Thyroid gland (tissue), 4 donors: Measurements from ENCODE around the gene MAX. TPM values are rescaled to one million over a fixed set of nuclear protein-coding genes. Genes with fewer than 3 reads are reported as not detected.

ENCODE experiments used
- DNase-seq, 2 donors: peaks; one replicate each; pipeline ENCODE4 v3.0.0-alpha.2; 2019
- H3K27ac ChIP-seq, 3 donors: fragments of 200-600 bp; sonication (generic); 1 replicate in 2 of 3; 2 replicates in 1 of 3; pipeline ENCODE4 v1.5.1; 2016 to 2019; ENCODE audit warnings: mild to moderate bottlenecking in 1 of 3, moderate library complexity in 1 of 3
- H3K27me3 ChIP-seq: fragments of 200-600 bp; sonication (generic); one replicate; pipeline ENCODE4 v1.5.1; 2019
- H3K36me3 ChIP-seq, 2 donors: fragments of 200-600 bp; sonication (generic); one replicate each; pipeline ENCODE4 v1.5.1; 2016 to 2019
- H3K4me1 ChIP-seq, 2 donors: fragments of 200-600 bp; sonication (generic); one replicate each; pipeline ENCODE4 v1.5.1; 2017 to 2019
- H3K4me3 ChIP-seq, 3 donors: fragments of 200-600 bp; sonication (generic); replicated peaks in 1 of 3; 1 replicate in 2 of 3; 2 replicates in 1 of 3; pipeline ENCODE4 v1.5.1; 2016; ENCODE audit warnings: mild to moderate bottlenecking in 1 of 3
- H3K9me3 ChIP-seq: fragments of 200-600 bp; sonication (generic); one replicate; pipeline ENCODE4 v1.5.1; 2017
- POLR2A ChIP-seq, 2 donors: fragments of 450-650 bp; IDR thresholded peaks; one replicate each; pipeline ENCODE4 v1.6.1; 2017; ENCODE audit warnings: antibody characterized with exemption in 2 of 2, mild to moderate bottlenecking in 2 of 2, moderate library complexity in 1 of 2
- WGBS, 2 donors: methylation state at CpG; one replicate each; pipeline ENCODE4 v1.1.5; 2017; 5-methylcytosine and 5-hydroxymethylcytosine counted together
- intact Hi-C: fragments of 100-400 bp; cut with DNase I; formaldehyde crosslinking; loops from one replicate; pipeline ENCODE4 v1.15.1; 2023
- total RNA-seq, 4 donors: library from RNA; depleted of rRNA; stranded (reverse); fragments of >200 nt; gene quantifications; one replicate each; pipeline ENCODE4 v1.2.3, GENCODE V29; 2016
- TF ChIP-seq, protein P1 (sequence below), 6 experiments: fragments of 200-600 bp in 3 of 6; fragments of 450-650 bp in 3 of 6; sonication (generic) in 3 of 6; IDR thresholded peaks; one replicate each; pipeline ENCODE4 v1.5.1; 2016 to 2019; ENCODE audit warnings: antibody characterized with exemption in 6 of 6, mild to moderate bottlenecking in 2 of 6, inconsistent platforms in 1 of 6, moderate library complexity in 1 of 6

The MAX gene
- total RNA-seq, 4 donors from 2014 or later: 56.7 to 71.4 (median 63.3) TPM

- DNase-seq: no peak
- 79 to 85% methylated on average over 9 of the region's 9 CpGs for WGBS, 2 donors
- TF ChIP-seq, protein P1, sequence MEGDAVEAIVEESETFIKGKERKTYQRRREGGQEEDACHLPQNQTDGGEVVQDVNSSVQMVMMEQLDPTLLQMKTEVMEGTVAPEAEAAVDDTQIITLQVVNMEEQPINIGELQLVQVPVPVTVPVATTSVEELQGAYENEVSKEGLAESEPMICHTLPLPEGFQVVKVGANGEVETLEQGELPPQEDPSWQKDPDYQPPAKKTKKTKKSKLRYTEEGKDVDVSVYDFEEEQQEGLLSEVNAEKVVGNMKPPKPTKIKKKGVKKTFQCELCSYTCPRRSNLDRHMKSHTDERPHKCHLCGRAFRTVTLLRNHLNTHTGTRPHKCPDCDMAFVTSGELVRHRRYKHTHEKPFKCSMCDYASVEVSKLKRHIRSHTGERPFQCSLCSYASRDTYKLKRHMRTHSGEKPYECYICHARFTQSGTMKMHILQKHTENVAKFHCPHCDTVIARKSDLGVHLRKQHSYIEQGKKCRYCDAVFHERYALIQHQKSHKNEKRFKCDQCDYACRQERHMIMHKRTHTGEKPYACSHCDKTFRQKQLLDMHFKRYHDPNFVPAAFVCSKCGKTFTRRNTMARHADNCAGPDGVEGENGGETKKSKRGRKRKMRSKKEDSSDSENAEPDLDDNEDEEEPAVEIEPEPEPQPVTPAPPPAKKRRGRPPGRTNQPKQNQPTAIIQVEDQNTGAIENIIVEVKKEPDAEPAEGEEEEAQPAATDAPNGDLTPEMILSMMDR (IDR thresholded peaks at IDR 0.05): no peak
- no peak for TF ChIP-seq POLR2A (IDR thresholded peaks at IDR 0.05)
- Histone ChIP-seq H3K4me1 (no peaks in the 10 kb centered on the region), H3K9me3 (no peaks in the 10 kb centered on the region), H3K36me3 (peaks cover 6 to 20% of the 10 kb centered on the region in 2 donors), H3K27me3 (no peaks in the 10 kb centered on the region), H3K27ac (no peak overlapping the region), H3K4me3 (no peak overlapping the region)
- intact Hi-C loops: no loop called here
Measured at GRCh38 chr14:65044596-65044959, 57.7 kb downstream of the MAX start.

DNA sequence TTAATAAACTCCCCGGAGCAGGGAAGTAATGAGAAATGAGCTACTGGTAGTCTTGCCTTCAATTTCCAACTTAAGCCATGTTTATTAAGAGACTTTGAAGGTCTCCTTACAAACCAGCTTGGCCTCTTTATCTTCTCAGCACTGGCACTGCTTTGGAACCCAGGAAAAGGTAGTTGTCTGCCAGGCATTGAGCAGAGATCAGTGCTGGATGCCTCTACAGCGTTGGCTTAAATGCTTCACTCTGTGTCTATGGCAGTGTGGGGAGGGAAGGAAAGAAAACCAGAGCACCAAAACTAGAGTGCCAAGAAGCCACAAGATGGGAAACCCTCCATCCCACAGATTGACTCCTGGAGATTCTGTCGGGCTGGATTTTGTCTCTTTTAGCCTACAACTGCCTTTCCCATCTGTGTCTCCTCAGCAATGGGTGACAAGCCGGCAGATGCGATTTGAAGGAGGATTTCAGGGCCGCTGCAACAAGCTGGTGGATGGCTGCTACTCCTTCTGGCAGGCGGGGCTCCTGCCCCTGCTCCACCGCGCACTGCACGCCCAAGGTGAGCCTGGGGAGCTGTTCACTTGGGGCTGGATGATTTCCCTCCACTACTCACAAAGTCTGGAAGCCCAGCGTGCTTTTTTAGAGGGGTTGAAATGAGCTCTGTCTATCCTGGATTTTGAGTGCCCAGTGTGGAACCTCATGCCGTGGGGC lies 58.3 kb downstream of the MAX start:
- DNase-seq: no peak
- no peaks in the 10 kb centered on the region for H3K27me3 ChIP-seq
- H3K36me3 ChIP-seq: peaks cover 6 to 20% of the 10 kb centered on the region in 2 donors
- H3K4me3 ChIP-seq: no peak overlapping the region
- no peak for TF ChIP-seq POLR2A (IDR thresholded peaks at IDR 0.05)
- TF ChIP-seq, protein P1 (IDR thresholded peaks at IDR 0.05): no peak
- no peaks in the 10 kb centered on the region for H3K9me3 ChIP-seq
- 90 to 95% methylated on average over 9 to 12 of the region's 12 CpGs for WGBS, 2 donors
- intact Hi-C loops: no loop called here
- no peak overlapping the region for H3K27ac ChIP-seq
- no peaks in the 10 kb centered on the region for H3K4me1 ChIP-seq

- 85 to 91% methylated on average over 8 of the region's 8 CpGs for WGBS, 2 donors
- intact Hi-C loops: no loop called here
- TF ChIP-seq, protein P1 (IDR thresholded peaks at IDR 0.05): no peak
- TF ChIP-seq POLR2A (IDR thresholded peaks at IDR 0.05): no peak
- Histone ChIP-seq H3K36me3 (peaks cover 6 to 20% of the 10 kb centered on the region in 2 donors), H3K4me3 (no peak overlapping the region), H3K27me3 (no peaks in the 10 kb centered on the region), H3K27ac (no peak overlapping the region), H3K4me1 (no peaks in the 10 kb centered on the region), H3K9me3 (no peaks in the 10 kb centered on the region)
- DNase-seq: no peak
Measured at GRCh38 chr14:65042731-65043372, 59.5 kb downstream of the MAX start.

DNA sequence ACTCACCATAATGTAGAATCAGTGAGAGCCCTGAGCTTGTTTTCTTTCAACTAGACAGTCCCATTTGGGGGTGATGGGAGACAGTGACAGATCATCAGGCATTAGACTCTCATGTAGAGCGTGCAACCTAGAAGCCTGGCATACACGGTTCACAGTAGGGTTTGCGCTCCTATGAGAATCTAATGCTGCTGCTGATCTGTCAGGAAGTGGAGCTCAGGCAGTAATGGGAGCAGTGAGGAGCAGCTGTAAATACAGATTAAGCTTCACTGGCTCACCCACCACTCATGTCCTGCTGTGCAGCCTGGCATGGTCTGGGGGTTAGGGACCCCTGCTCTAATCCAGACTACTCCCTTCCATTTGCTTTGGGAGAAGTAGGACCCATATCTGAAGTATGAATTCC lies 60.0 kb downstream of the MAX start:
- peaks cover 6 to 20% of the 10 kb centered on the region in 2 donors for H3K36me3 ChIP-seq
- TF ChIP-seq, protein P1 (IDR thresholded peaks at IDR 0.05): no peak
- TF ChIP-seq POLR2A (IDR thresholded peaks at IDR 0.05): no peak
- intact Hi-C loops: no loop called here
- no peaks in the 10 kb centered on the region for H3K9me3 ChIP-seq
- 88 to 98% methylated on average over 3 of the region's 3 CpGs for WGBS, 2 donors
- H3K27ac ChIP-seq: no peak overlapping the region
- H3K4me1 ChIP-seq: no peaks in the 10 kb centered on the region
- no peak overlapping the region for H3K4me3 ChIP-seq
- no peaks in the 10 kb centered on the region for H3K27me3 ChIP-seq
- DNase-seq: no peak

DNA sequence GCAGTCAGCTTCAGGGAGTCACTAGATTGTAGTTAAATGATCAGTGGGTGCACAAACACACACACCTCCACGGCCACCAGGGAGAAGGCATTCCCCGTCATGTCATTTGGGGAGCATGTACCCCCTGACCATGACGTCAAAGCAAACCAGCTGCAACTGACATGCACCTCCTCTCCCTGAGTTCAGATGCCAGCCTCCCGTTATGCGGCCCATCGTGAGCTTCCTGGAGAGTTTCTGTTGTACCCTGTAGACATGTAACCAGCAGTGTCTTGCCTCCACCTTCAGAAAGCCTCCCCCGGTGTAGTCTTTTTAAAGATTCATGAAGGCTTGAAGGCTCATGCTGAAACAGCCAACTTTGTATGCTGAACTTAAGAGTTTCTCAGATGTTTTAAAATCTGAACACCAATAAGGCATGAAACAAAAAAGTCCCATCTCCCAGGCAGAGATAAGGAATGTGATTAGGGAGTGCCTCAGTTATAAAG lies 60.8 kb downstream of the MAX start:
- intact Hi-C loops: no loop called here
- Histone ChIP-seq H3K36me3 (peaks cover 6 to 20% of the 10 kb centered on the region in 2 donors), H3K4me1 (peaks cover 0 to 3% of the 10 kb centered on the region in 2 donors), H3K9me3 (no peaks in the 10 kb centered on the region), H3K27ac (no peak overlapping the region), H3K4me3 (no peak overlapping the region), H3K27me3 (no peaks in the 10 kb centered on the region)
- WGBS, 2 donors: 92 to 100% methylated on average over 7 of the region's 7 CpGs
- TF ChIP-seq, protein P1 (IDR thresholded peaks at IDR 0.05): no peak
- TF ChIP-seq POLR2A (IDR thresholded peaks at IDR 0.05): no peak
- no peak for DNase-seq
